Hepatocyte (in vitro differentiated cells): ENCODE measurements around the gene LRRC47.

Experiments
- CTCF ChIP-seq: fragments of 200-600 bp; sonication (generic); IDR thresholded peaks from 2 replicates; pipeline ENCODE4 v1.5.1; 2016; ENCODE audit warnings: antibody characterized with exemption, mild to moderate bottlenecking; ENCODE audit not compliant: poor library complexity
- EZH2 ChIP-seq: fragments of 200-600 bp; sonication (generic); IDR thresholded peaks from 2 replicates; pipeline ENCODE4 v1.6.1; 2016; ENCODE audit warnings: antibody characterized with exemption, mild to moderate bottlenecking, borderline replicate concordance
- EZH2phosphoT487 ChIP-seq: fragments of 200-600 bp; sonication (generic); IDR thresholded peaks from one replicate; pipeline ENCODE4 v1.6.1; 2018; ENCODE audit warnings: antibody characterized with exemption, mild to moderate bottlenecking, low read depth, moderate library complexity; ENCODE audit not compliant: unreplicated experiment, severe bottlenecking

GRCh38 chr1:3785456-3786157 is 10.7 kb downstream of the LRRC47 start:
- TF ChIP-seq EZH2phosphoT487 = no peak
- TF ChIP-seq CTCF = peak; percentile 17
- no peak for TF ChIP-seq EZH2
